HUDEP-2 (cell line): ENCODE data around the gene MCF2.

Source experiments
- DNase-seq, 76 experiments: peaks; one replicate each; lab custom pipeline; 2025; ENCODE audit not compliant: unreplicated experiment in 76 of 76; lab: John Stamatoyannopoulos, UW

MCF2 gene

GRCh38 chrX:139596068-139596467 is 111.9 kb downstream of the MCF2 start:
- DNase-seq = no peak

GRCh38 chrX:139585613-139586012 is 122.4 kb downstream of the MCF2 start:
- no peak for DNase-seq

GRCh38 chrX:139581068-139581467 is 126.9 kb downstream of the MCF2 start:
- peak in 13 of 76 experiments; percentile 0 to 17 (median 5) for DNase-seq

GRCh38 chrX:139566981-139567380 is 141.0 kb downstream of the MCF2 start:
- DNase-seq = no peak

GRCh38 chrX:139563251-139563650 is 144.7 kb downstream of the MCF2 start:
- no peak for DNase-seq

- DNase-seq = no peak
These were observed 147.7 kb downstream of the MCF2 start for GRCh38 chrX:139560221-139560620.

- DNase-seq = peak in 29 of 76 experiments; percentile 0 to 27 (median 5)
These were observed 148.5 kb downstream of the MCF2 start for GRCh38 chrX:139559383-139560042.

- no peak for DNase-seq
These were observed 152.8 kb downstream of the MCF2 start for GRCh38 chrX:139554991-139555675.

- DNase-seq = no peak
These were observed 153.6 kb downstream of the MCF2 start for GRCh38 chrX:139554376-139554775.

GRCh38 chrX:139544591-139544990 is 163.4 kb downstream of the MCF2 start:
- DNase-seq = no peak

- no peak for DNase-seq
These were observed 164.0 kb downstream of the MCF2 start for GRCh38 chrX:139543920-139544319.

- no peak for DNase-seq
These were observed 165.3 kb downstream of the MCF2 start for GRCh38 chrX:139542652-139543051.

- DNase-seq = no peak
These were observed 168.8 kb downstream of the MCF2 start for GRCh38 chrX:139538907-139539790.

- DNase-seq = no peak
These were observed 174.5 kb downstream of the MCF2 start for GRCh38 chrX:139533444-139533843.

- DNase-seq = no peak
These were observed 175.1 kb downstream of the MCF2 start for GRCh38 chrX:139532834-139533233.
